Placental epithelial cell (primary cell): ENCODE data around the gene RNU2-1. TPM values are rescaled to one million over a fixed set of nuclear protein-coding genes. Genes with fewer than 3 reads are reported as not detected.

Experiments used
- small RNA-seq: library from RNA; depleted of rRNA; stranded (forward); fragments of <200 nt; gene quantifications from one replicate; pipeline ENCODE3, GENCODE V24; 2012
- total RNA-seq: library from RNA; depleted of rRNA; stranded (reverse); fragments of >200 nt; gene quantifications from 2 replicates; pipeline ENCODE4 v1.2.3, GENCODE V29; 2012

RNU2-1 gene
- total RNA-seq, result not detected in 2 replicates

GRCh38 chr17:43233877-43234276 is at the start of gene RNU2-1:
Gene RNU2-1 (minus strand): TSS chr17:43233977.

DNA sequence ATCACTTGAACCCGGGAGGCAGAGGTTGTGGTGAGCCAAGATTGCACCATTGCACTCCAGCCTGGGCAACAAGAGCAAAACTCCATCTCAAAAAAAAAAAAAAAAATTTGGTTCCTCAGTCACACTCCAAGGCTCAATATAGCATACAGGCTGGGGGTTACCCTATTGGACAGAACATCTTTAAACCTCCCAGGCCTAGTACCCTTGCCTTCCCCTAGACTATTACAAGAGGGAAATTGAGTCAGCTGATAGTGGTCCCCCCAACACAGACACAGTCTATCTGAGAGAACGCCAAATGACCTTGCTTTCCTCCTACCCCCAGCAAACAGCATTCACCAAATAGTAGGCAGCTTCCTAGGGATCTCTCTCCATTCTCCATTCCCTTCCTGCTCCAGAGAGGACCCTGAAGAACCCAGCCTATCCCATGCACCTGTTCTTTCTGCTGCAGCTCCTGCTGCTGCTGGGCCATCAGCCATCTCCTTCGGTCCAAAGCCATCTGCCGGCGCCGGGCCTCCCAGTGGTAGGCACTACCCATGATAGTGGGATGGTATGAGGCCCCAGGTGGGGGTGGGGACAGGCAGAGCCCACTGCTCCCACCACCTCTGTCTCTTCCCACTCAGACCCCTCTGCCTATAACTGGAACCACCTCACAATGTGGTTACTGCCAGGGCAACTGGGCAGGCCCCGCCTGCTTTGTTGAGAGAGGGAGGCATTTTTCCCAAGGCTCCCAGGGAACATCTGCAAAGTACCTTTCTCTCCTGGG is 5.6 kb downstream of the RNU2-1 start, which contains the start of gene CCDC200:
CCDC200 (minus strand) TSS at position 604 of the 763 bp plus-strand sequence; CDS start at position 535, 69 bp downstream.

GRCh38 chr17:43211480-43212402 is 22.0 kb downstream of the RNU2-1 start, which contains the start of gene TMEM106A:
Gene TMEM106A (plus strand): TSS chr17:43211875. CDS start chr17:43213042, 1,167 bp downstream.

Small RNA genes lying within 50 kb of the gene (small RNA-seq; reads per million reads assigned to genes)
- 0.09 reads per million for gene RF00004
- not detected for gene RNU2-1

Other genes starting within 250 kb of the RNU2-1 start
- 745 and 1,184 TPM in 2 replicates for gene RPL27, start 235.6 kb downstream of the RNU2-1 start, total RNA-seq
- gene IFI35, start 227.2 kb downstream of the RNU2-1 start, total RNA-seq, result 8.2 and 8.5 TPM in 2 replicates
- gene VAT1, start 211.6 kb downstream of the RNU2-1 start, total RNA-seq, result 77.5 and 82.8 TPM in 2 replicates
- gene RND2, start 208.7 kb downstream of the RNU2-1 start, total RNA-seq, result under 0.01 and 0.33 TPM in 2 replicates
- gene BRCA1, start 108.6 kb downstream of the RNU2-1 start, total RNA-seq, result 8.2 and 10.6 TPM in 2 replicates
- 84.0 and 107 TPM in 2 replicates for gene NBR1, start 62.8 kb downstream of the RNU2-1 start, total RNA-seq
- gene TMEM106A, start 22.1 kb downstream of the RNU2-1 start, total RNA-seq, result 4.3 and 10.6 TPM in 2 replicates
- not detected in 2 replicates for gene CCDC200, start 5.4 kb downstream of the RNU2-1 start, total RNA-seq
- gene ARL4D, start 165.0 kb upstream of the RNU2-1 start, total RNA-seq, result 3.9 and 11.0 TPM in 2 replicates
- gene DHX8, start 250.0 kb upstream of the RNU2-1 start, total RNA-seq, result 38.9 and 39.7 TPM in 2 replicates